GM12878 (cell line): ENCODE data around the gene UAP1. TPM values are rescaled to one million over a fixed set of nuclear protein-coding genes. Genes with fewer than 3 reads are reported as not detected.

Source experiments
- ATAC-seq: fragments of 200-7000 bp; cut with Tn5 transposase; 3 replicates; pipeline ENCODE4 v1.9.1; 2020; ENCODE audit warnings: mild to moderate bottlenecking, moderate library complexity
- BruUV-seq: library from RNA; stranded (reverse); fragments of 400-500 nt; replicated peaks from 2 replicates; lab custom pipeline; 2021; lab: Mats Ljungman, UMichigan
- CTCF ChIA-PET: fragments of 300-600 bp; sonication (Branson Sonifier 250); formaldehyde crosslinking; extraction: SDS; loops from one replicate; lab custom pipeline; 2021; ENCODE audit warnings: inconsistent platforms; lab: Yijun Ruan, JAX
- POLR2A ChIA-PET: fragments of 350-600 bp; formaldehyde crosslinking; extraction: SDS; loops from one replicate; lab custom pipeline; 2021; ENCODE audit warnings: inconsistent platforms; lab: Charles Lee
- RAD21 ChIA-PET: fragments of 300-600 bp; sonication (Branson Sonifier 250); formaldehyde crosslinking; loops from one replicate; lab custom pipeline; 2023; ENCODE audit warnings: antibody characterized with exemption; ENCODE audit not compliant: unreplicated experiment; lab: Charles Lee
- SMC1A ChIA-PET: fragments of 300-600 bp; sonication (Branson Sonifier 250); formaldehyde crosslinking; loops from one replicate; lab custom pipeline; 2023; ENCODE audit not compliant: unreplicated experiment, uncharacterized antibody; lab: Charles Lee
- DNase-seq: peaks from one replicate; pipeline ENCODE4 v3.0.0-alpha.2; 2011; ENCODE audit warnings: low read depth, low spot score
- FAIRE-seq: peaks from 3 replicates; lab custom pipeline; 2011; peaks lifted over from hg19 to GRCh38; lab: Jason Lieb, UNC
- H2AFZ ChIP-seq: 2 replicates; pipeline ENCODE4 v1.6.0; 2011; ENCODE audit warnings: low read depth, low read length, control low read depth; ENCODE audit not compliant: control insufficient read depth
- H3K27ac ChIP-seq: 2 replicates; pipeline ENCODE4 v1.5.1; 2011; ENCODE audit warnings: control low read depth; ENCODE audit not compliant: control insufficient read depth, insufficient read depth
- H3K27me3 ChIP-seq, 2 experiments: replicated peaks in 1 of 2; 2 replicates each; pipeline versions ENCODE4 v1.6.0 to v1.6.1; 2011; ENCODE audit warnings: low read length in 1 of 2; ENCODE audit not compliant: control insufficient read depth in 2 of 2, insufficient read depth in 2 of 2
- H3K36me3 ChIP-seq, 2 experiments: 2 replicates each; pipeline ENCODE4 v1.5.1; 2011; ENCODE audit warnings: low read length in 1 of 2; ENCODE audit not compliant: control insufficient read depth in 2 of 2, insufficient read depth in 2 of 2
- H3K4me1 ChIP-seq: 2 replicates; pipeline ENCODE4 v1.6.1; 2011; ENCODE audit warnings: mild to moderate bottlenecking, low read length, moderate library complexity, mixed read lengths; ENCODE audit not compliant: control insufficient read depth, insufficient read depth
- H3K4me2 ChIP-seq: 2 replicates; pipeline ENCODE4 v1.6.0; 2011; ENCODE audit warnings: control low read depth; ENCODE audit not compliant: control insufficient read depth, insufficient read depth
- H3K4me3 ChIP-seq: fragments of 200-600 bp; sonication (generic); 2 replicates; pipeline ENCODE4 v1.5.1; 2016
- H3K79me2 ChIP-seq: 2 replicates; pipeline ENCODE4 v1.6.0; 2011; ENCODE audit warnings: low read length; ENCODE audit not compliant: control insufficient read depth, insufficient read depth
- H3K9ac ChIP-seq: 2 replicates; pipeline ENCODE4 v1.8.0; 2011; ENCODE audit warnings: low read length, control low read depth, mixed read lengths; ENCODE audit not compliant: control insufficient read depth, insufficient read depth
- H3K9me3 ChIP-seq: replicated peaks from 3 replicates; pipeline ENCODE4 v1.5.1; 2011; ENCODE audit warnings: mild to moderate bottlenecking, low read length; ENCODE audit not compliant: control insufficient read depth, insufficient read depth
- H4K20me1 ChIP-seq: 2 replicates; pipeline ENCODE4 v1.6.0; 2011; ENCODE audit not compliant: control insufficient read depth, insufficient read depth
- CHD2 ChIP-seq: IDR thresholded peaks from 2 replicates; pipeline ENCODE4 v1.6.1; 2011; ENCODE audit warnings: low read depth, low read length, improper control_type of control experiment, borderline replicate concordance
- EP300 ChIP-seq, 2 experiments: fragments of 150-350 bp in 1 of 2; IDR thresholded peaks; 2 replicates each; pipeline ENCODE4 v1.6.1; 2011 to 2012; ENCODE audit warnings: low read depth in 2 of 2, low read length in 2 of 2, borderline replicate concordance in 1 of 2, improper control_type of control experiment in 1 of 2, inconsistent platforms in 1 of 2; ENCODE audit not compliant: control insufficient read depth in 1 of 2
- GABPA ChIP-seq: IDR thresholded peaks from 2 replicates; pipeline ENCODE4 v1.6.1; 2014; ENCODE audit warnings: antibody characterized with exemption, low read depth, mild to moderate bottlenecking, inconsistent platforms
- NFYB ChIP-seq: IDR thresholded peaks from 2 replicates; pipeline ENCODE4 v1.6.1; 2011; ENCODE audit warnings: low read depth, mild to moderate bottlenecking, low read length, improper control_type of control experiment, moderate library complexity; ENCODE audit not compliant: insufficient read depth
- POLR2AphosphoS5 ChIP-seq: IDR thresholded peaks from 2 replicates; pipeline ENCODE4 v1.6.1; 2011; ENCODE audit warnings: mild to moderate bottlenecking, low read length, inconsistent platforms
- TCF12 ChIP-seq: IDR thresholded peaks from 2 replicates; pipeline ENCODE4 v1.6.1; 2011; ENCODE audit warnings: low read depth, mild to moderate bottlenecking, low read length
- WGBS: methylation state at CpG from one replicate; pipeline ENCODE4 v1.1.6; 2016; ENCODE audit warnings: low lambda C conversion rate; ENCODE audit not compliant: insufficient replicate concordance, insufficient coverage; ENCODE audit errors: missing lambda C conversion rate; 5-methylcytosine and 5-hydroxymethylcytosine counted together
- in situ Hi-C: fragments of 300-500 bp; cut with MboI; formaldehyde crosslinking; loops from 9 replicates; pipeline ENCODE4 v1.14.3; 2018; ENCODE audit warnings: mixed read lengths
- intact Hi-C: fragments of 100-400 bp; cut with micrococcal nuclease; formaldehyde crosslinking; loops from one replicate; pipeline ENCODE4 v1.14.2; 2022; ENCODE audit not compliant: unreplicated experiment
- polyA plus RNA-seq, 11 experiments: library from polyadenylated mRNA; depleted of rRNA in 4 of 11; unstranded in 6 of 11; stranded (reverse) in 5 of 11; fragments of >200 nt; fragmentation: Nextera tagmentation in 4 of 11; fragmentation: Illumina TruSeq in 1 of 11; extraction: Ambion mirVana in 4 of 11; extraction: Trizol in 1 of 11; gene quantifications; 1 replicate in 1 of 11; 2 replicates in 10 of 11; pipeline versions ENCODE4 v1.2.1 to v1.2.3, GENCODE V29; 2011 to 2016; ENCODE audit warnings: inconsistent platforms in 2 of 11, missing spikeins in 2 of 11, low read depth in 1 of 11
- total RNA-seq, 4 experiments: library from RNA; depleted of rRNA in 3 of 4; stranded (reverse); fragments of >200 nt in 3 of 4; fragmentation: Illumina TruSeq in 1 of 4; extraction: Trizol in 1 of 4; gene quantifications; 2 replicates each; pipeline versions ENCODE4 v1.2.1 to v1.2.3, GENCODE V29; 2013 to 2021
- TF ChIP-seq, protein P1 (sequence below): fragments of 450-650 bp; IDR thresholded peaks from 2 replicates; pipeline ENCODE4 v1.6.1; 2017; ENCODE audit warnings: mild to moderate bottlenecking
- TF ChIP-seq, protein P2 (sequence below): IDR thresholded peaks from 2 replicates; pipeline ENCODE4 v1.6.1; 2012; ENCODE audit warnings: improper control_type of control experiment, low read depth, low read length; ENCODE audit not compliant: insufficient replicate concordance

The UAP1 gene
- total and polyA plus RNA-seq, 10 of the 15 experiments (the other 5 are each of a cell fraction or from before 2014, with no cell fraction given), result 19.2 to 43.0 (median 30.7) TPM

GRCh38 chr1:162629077-162629627 is 67.6 kb downstream of the UAP1 start:
- H3K9ac ChIP-seq, result no peak overlapping the region
- no peaks in the 10 kb centered on the region for H3K9me3 ChIP-seq
- ChIA-PET SMC1A (interaction anchor here (0.7 to 9.1 kb wide), 14 partner anchors 9 to 269 kb away, joined by 3 to 80 read pairs (median 8); no protein-coding TSS in a partner anchor), CTCF (interaction anchor here (0.7 to 9.3 kb wide), 8 partner anchors 9 to 271 kb away, joined by 3 to 79 read pairs (median 5); no protein-coding TSS in a partner anchor), RAD21 (interaction anchor here (0.7 to 5.3 kb wide), 5 partner anchors 15 to 271 kb away, joined by 3 to 34 read pairs (median 17); no protein-coding TSS in a partner anchor), POLR2A (no interaction called here)
- peaks cover 2% of the 10 kb centered on the region; the same call in 1 of the 2 replicates for H3K79me2 ChIP-seq
- no peaks in the 10 kb centered on the region for H4K20me1 ChIP-seq
- no TSS peak for BruUV-seq
- peaks cover 35% of the 10 kb centered on the region for H3K4me1 ChIP-seq
- no peak overlapping the region for H3K27ac ChIP-seq
- H3K4me3 ChIP-seq, result no peak overlapping the region
- 96% methylated on average over 3 of the region's 3 CpGs for WGBS
- intact Hi-C loops (loop anchor here (5.0 kb wide), 1 partner anchor 163 kb away; the partner anchor contains the start of gene HSD17B7), in situ Hi-C loops (no loop called here)
- no peak overlapping the region for H3K4me2 ChIP-seq
- ATAC-seq, result no peak
- H3K27me3 ChIP-seq, result no peaks in the 10 kb centered on the region
- FAIRE-seq, result no peak
- no peak for DNase-seq
- no peak overlapping the region for H2AFZ ChIP-seq
- no peaks in the 10 kb centered on the region for H3K36me3 ChIP-seq
- no peak for TF ChIP-seq EP300 (IDR thresholded peaks at IDR 0.05; ENCODE audit: borderline replicate concordance in 1 of 2, control insufficient read depth in 1 of 2, low read depth in 2 of 2, low read length in 2 of 2)
- TF ChIP-seq POLR2AphosphoS5, result no peak
- TF ChIP-seq GABPA, result no peak
- TF ChIP-seq, protein P1, sequence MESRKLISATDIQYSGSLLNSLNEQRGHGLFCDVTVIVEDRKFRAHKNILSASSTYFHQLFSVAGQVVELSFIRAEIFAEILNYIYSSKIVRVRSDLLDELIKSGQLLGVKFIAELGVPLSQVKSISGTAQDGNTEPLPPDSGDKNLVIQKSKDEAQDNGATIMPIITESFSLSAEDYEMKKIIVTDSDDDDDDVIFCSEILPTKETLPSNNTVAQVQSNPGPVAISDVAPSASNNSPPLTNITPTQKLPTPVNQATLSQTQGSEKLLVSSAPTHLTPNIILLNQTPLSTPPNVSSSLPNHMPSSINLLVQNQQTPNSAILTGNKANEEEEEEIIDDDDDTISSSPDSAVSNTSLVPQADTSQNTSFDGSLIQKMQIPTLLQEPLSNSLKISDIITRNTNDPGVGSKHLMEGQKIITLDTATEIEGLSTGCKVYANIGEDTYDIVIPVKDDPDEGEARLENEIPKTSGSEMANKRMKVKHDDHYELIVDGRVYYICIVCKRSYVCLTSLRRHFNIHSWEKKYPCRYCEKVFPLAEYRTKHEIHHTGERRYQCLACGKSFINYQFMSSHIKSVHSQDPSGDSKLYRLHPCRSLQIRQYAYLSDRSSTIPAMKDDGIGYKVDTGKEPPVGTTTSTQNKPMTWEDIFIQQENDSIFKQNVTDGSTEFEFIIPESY, result no peak
- TF ChIP-seq CHD2, result no peak
- TF ChIP-seq, protein P2, sequence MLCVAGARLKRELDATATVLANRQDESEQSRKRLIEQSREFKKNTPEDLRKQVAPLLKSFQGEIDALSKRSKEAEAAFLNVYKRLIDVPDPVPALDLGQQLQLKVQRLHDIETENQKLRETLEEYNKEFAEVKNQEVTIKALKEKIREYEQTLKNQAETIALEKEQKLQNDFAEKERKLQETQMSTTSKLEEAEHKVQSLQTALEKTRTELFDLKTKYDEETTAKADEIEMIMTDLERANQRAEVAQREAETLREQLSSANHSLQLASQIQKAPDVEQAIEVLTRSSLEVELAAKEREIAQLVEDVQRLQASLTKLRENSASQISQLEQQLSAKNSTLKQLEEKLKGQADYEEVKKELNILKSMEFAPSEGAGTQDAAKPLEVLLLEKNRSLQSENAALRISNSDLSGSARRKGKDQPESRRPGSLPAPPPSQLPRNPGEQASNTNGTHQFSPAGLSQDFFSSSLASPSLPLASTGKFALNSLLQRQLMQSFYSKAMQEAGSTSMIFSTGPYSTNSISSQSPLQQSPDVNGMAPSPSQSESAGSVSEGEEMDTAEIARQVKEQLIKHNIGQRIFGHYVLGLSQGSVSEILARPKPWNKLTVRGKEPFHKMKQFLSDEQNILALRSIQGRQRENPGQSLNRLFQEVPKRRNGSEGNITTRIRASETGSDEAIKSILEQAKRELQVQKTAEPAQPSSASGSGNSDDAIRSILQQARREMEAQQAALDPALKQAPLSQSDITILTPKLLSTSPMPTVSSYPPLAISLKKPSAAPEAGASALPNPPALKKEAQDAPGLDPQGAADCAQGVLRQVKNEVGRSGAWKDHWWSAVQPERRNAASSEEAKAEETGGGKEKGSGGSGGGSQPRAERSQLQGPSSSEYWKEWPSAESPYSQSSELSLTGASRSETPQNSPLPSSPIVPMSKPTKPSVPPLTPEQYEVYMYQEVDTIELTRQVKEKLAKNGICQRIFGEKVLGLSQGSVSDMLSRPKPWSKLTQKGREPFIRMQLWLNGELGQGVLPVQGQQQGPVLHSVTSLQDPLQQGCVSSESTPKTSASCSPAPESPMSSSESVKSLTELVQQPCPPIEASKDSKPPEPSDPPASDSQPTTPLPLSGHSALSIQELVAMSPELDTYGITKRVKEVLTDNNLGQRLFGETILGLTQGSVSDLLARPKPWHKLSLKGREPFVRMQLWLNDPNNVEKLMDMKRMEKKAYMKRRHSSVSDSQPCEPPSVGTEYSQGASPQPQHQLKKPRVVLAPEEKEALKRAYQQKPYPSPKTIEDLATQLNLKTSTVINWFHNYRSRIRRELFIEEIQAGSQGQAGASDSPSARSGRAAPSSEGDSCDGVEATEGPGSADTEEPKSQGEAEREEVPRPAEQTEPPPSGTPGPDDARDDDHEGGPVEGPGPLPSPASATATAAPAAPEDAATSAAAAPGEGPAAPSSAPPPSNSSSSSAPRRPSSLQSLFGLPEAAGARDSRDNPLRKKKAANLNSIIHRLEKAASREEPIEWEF, result no peak
- TF ChIP-seq TCF12, result no peak
- no peak for TF ChIP-seq NFYB
